Osteoblast (primary cell): ENCODE data around the gene SNRNP70. TPM values are rescaled to one million over a fixed set of nuclear protein-coding genes. Genes with fewer than 3 reads are reported as not detected.
A peak's percentile ranks its signal among the peaks of the same experiment; 100 is the strongest.

Experiments
- DNase-seq: peaks from one replicate; pipeline ENCODE4 v3.0.0; 2011; ENCODE audit warnings: low spot score, mixed read lengths; ENCODE audit not compliant: insufficient read length; ENCODE audit errors: missing footprints
- H2AFZ ChIP-seq: 2 replicates; pipeline ENCODE4 v1.6.0; 2011; ENCODE audit warnings: mild to moderate bottlenecking, low read length
- H3K27ac ChIP-seq: 2 replicates; pipeline ENCODE4 v1.5.1; 2011; ENCODE audit warnings: mild to moderate bottlenecking, low read depth, low read length, moderate library complexity
- H3K27me3 ChIP-seq: 2 replicates; pipeline ENCODE4 v1.6.0; 2012; ENCODE audit warnings: mild to moderate bottlenecking, control low read depth, inconsistent platforms, low read length, moderate library complexity; ENCODE audit not compliant: insufficient read depth
- H3K36me3 ChIP-seq: 2 replicates; pipeline ENCODE4 v1.5.1; 2011; ENCODE audit warnings: mild to moderate bottlenecking, low read length, control low read depth, moderate library complexity; ENCODE audit not compliant: insufficient read depth
- H3K4me1 ChIP-seq: 2 replicates; pipeline ENCODE4 v1.5.1; 2011; ENCODE audit warnings: mild to moderate bottlenecking, low read length, control low read depth, moderate library complexity; ENCODE audit not compliant: insufficient read depth
- H3K4me2 ChIP-seq: 2 replicates; pipeline ENCODE4 v1.6.0; 2011; ENCODE audit warnings: mild to moderate bottlenecking, low read length; ENCODE audit not compliant: insufficient read depth
- H3K4me3 ChIP-seq: fragments of 200-600 bp; sonication (generic); 3 replicates; pipeline ENCODE4 v1.5.1; 2012; ENCODE audit warnings: mild to moderate bottlenecking, low read length, inconsistent platforms; ENCODE audit not compliant: insufficient read depth
- H3K79me2 ChIP-seq: 2 replicates; pipeline ENCODE4 v1.6.0; 2012; ENCODE audit warnings: mild to moderate bottlenecking, low read length, control low read depth, inconsistent platforms; ENCODE audit not compliant: insufficient read depth
- H3K9me3 ChIP-seq: 2 replicates; pipeline ENCODE4 v1.5.1; 2011; ENCODE audit warnings: low read depth, low read length, control low read depth
- H4K20me1 ChIP-seq: 2 replicates; pipeline ENCODE4 v1.6.0; 2012; ENCODE audit warnings: mild to moderate bottlenecking, low read length, control low read depth; ENCODE audit not compliant: insufficient read depth
- total RNA-seq: library from RNA; depleted of rRNA; stranded (reverse); fragments of >200 nt; gene quantifications from 2 replicates; pipeline ENCODE4 v1.2.3, GENCODE V29; 2012
- TF ChIP-seq, protein P1 (sequence below): IDR thresholded peaks from 2 replicates; pipeline ENCODE4 v1.5.1; 2011; ENCODE audit warnings: mild to moderate bottlenecking, low read depth, low read length, moderate library complexity; ENCODE audit errors: extremely low read depth

The SNRNP70 gene
- total RNA-seq, 1 donor, result 111 TPM

DNA sequence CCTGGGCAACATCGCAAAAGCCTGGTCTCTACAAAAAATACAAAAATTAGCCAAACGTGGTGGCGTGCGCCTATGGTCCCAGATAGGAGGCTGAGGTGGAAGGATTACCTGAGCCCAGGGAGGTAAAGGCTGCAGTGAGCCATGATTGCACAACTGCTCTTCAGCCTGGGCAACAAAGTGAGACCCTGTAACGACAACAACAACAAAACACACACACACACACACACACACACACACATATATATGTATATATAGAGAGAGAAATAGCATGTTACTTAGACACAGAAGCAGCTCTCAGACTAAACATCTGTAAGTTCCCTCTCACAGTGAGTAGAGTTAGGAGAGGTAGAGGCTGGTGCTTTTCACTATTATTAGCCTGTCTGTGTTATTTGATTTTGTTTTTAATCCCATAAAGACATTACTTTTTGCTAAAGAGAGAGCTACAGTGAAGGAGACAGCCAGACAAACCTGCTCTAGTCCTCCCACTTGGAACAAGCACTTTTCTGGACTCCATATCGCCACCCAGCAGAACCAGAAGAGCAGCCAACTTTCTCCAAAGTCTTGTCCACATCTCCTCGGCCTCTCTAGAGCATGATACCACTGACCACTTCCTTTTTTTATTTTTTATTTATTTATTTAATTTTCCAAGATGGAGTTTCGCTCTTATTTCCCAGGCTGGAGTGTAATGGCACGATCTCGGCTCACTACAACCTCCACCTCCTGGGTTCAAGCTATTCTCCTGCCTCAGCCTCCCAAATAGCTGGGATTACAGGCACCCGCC is 26.2 kb downstream of the SNRNP70 start:
- H3K27ac ChIP-seq, result no peak overlapping the region
- H3K27me3 ChIP-seq, result no peaks in the 10 kb centered on the region
- DNase-seq, result peak; percentile 67
- no peak overlapping the region for H2AFZ ChIP-seq
- H4K20me1 ChIP-seq, result peaks cover 29% of the 10 kb centered on the region
- H3K9me3 ChIP-seq, result no peaks in the 10 kb centered on the region
- H3K4me1 ChIP-seq, result peaks cover 19% of the 10 kb centered on the region
- TF ChIP-seq, protein P1, sequence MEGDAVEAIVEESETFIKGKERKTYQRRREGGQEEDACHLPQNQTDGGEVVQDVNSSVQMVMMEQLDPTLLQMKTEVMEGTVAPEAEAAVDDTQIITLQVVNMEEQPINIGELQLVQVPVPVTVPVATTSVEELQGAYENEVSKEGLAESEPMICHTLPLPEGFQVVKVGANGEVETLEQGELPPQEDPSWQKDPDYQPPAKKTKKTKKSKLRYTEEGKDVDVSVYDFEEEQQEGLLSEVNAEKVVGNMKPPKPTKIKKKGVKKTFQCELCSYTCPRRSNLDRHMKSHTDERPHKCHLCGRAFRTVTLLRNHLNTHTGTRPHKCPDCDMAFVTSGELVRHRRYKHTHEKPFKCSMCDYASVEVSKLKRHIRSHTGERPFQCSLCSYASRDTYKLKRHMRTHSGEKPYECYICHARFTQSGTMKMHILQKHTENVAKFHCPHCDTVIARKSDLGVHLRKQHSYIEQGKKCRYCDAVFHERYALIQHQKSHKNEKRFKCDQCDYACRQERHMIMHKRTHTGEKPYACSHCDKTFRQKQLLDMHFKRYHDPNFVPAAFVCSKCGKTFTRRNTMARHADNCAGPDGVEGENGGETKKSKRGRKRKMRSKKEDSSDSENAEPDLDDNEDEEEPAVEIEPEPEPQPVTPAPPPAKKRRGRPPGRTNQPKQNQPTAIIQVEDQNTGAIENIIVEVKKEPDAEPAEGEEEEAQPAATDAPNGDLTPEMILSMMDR, result no peak
- H3K79me2 ChIP-seq, result peaks cover 12% of the 10 kb centered on the region
- H3K4me3 ChIP-seq, result no peak overlapping the region
- peaks cover 36% of the 10 kb centered on the region for H3K36me3 ChIP-seq
- no peak overlapping the region for H3K4me2 ChIP-seq

DNA sequence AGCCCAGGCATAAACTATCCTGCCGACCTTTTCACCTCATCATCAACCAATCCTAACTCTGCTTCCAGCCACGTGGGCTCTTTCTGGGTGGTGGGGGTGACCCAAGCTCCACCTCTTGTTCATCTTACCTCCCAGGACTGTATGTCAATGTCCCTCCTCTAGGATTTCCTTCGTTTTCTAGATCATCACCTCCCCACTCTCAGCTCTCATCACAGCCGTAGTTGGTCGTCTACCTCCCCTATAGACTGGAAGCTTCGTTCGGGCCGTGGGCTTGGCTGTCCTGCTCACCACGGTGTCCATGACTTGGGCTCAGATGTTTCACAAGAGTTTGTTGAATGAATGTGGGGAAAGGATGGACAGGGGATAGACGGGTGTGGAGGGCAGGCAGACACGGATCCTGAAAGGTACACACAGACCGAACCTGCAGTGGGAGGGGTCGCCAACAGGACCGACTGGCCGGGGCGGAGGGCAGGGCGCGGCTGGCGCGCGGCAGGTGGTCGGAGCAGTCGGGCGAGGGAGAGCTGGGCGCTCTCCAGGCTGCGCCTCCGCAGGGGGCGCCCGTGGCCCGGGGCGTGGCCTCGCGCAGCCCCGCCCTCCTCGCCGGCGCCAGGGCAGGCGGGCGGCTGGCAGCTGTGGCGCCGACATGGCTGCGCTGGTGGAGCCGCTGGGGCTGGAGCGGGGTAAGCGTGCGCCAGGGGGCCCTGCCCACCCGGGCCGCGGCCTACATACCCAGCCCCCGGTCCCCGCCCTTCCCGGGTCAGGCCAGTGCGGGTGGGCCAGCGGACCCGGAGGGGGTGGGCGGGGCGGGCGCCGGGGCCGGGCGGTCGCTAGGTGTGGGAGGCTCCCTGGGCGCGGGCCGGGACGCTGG is 28.7 kb downstream of the SNRNP70 start, which contains the start of gene LIN7B:
Gene LIN7B (plus strand): TSS at position 609 of the 868 bp plus-strand sequence. CDS start 35 bp downstream, at position 644.
- H3K36me3 ChIP-seq, result peaks cover 10% of the 10 kb centered on the region
- peaks cover 2% of the 10 kb centered on the region for H3K79me2 ChIP-seq
- H3K4me2 ChIP-seq, result peak within 1 kb of the TSS; percentile 90
- H2AFZ ChIP-seq, result peak within 1 kb of the TSS; percentile 67
- peak; percentile 100 for DNase-seq
- H3K27ac ChIP-seq, result no peak within 1 kb of the TSS
- H3K9me3 ChIP-seq, result no peaks in the 10 kb centered on the region
- peaks cover 24% of the 10 kb centered on the region for H3K4me1 ChIP-seq
- TF ChIP-seq, protein P1, result peak; percentile 31
- peak within 1 kb of the TSS; percentile 82 for H3K4me3 ChIP-seq
- H4K20me1 ChIP-seq, result peaks cover 11% of the 10 kb centered on the region
- no peaks in the 10 kb centered on the region for H3K27me3 ChIP-seq

DNA sequence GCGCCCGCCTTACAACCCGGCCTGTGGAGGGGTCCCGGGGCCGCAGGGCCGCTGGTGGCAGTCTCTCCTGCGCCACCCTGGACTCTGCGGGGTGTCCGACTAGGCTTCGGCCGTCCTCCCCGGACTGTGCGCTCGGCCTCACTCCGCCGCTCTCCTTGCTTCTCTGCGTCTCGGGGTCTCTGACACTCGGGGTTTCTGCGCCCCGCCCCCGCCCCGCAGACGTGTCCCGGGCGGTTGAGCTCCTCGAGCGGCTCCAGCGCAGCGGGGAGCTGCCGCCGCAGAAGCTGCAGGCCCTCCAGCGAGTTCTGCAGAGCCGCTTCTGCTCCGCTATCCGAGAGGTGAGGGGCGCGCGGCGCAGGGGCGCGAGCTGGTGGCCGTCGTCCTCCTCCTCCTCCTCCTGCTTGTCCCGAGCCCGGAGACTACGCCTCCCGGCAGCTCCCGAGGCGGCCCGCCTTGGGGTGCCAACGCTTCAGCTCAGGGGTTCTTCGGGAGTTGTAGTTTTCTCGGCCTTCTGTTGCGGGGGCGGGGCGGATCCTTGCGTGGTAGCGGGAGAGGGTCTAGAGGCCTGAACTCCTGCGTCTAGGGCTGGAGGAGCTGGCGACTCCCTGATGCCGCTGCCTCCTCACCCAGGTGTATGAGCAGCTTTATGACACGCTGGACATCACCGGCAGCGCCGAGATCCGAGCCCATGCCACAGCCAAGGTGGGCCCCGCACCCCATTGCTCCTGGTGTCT is 29.5 kb downstream of the SNRNP70 start:
- DNase-seq, result peak; percentile 94
- TF ChIP-seq, protein P1, result no peak

More for the DNA sequence above, 29.5 kb downstream of the SNRNP70 start:
- Histone ChIP-seq H3K27ac (no peak overlapping the region), H3K36me3 (peaks cover 2% of the 10 kb centered on the region), H3K9me3 (no peaks in the 10 kb centered on the region), H3K27me3 (no peaks in the 10 kb centered on the region), H3K4me1 (peaks cover 28% of the 10 kb centered on the region), H2AFZ (peak overlapping the region; percentile 35), H4K20me1 (peaks cover 3% of the 10 kb centered on the region), H3K79me2 (peaks cover 2% of the 10 kb centered on the region), H3K4me2 (peak overlapping the region; percentile 82), H3K4me3 (peak overlapping the region; percentile 82)
